Gastrocnemius medialis (tissue), 4 donors: ENCODE measurements around the gene TEK. TPM values are rescaled to one million over a fixed set of nuclear protein-coding genes. Genes with fewer than 3 reads are reported as not detected.
A peak's percentile ranks its signal among the peaks of the same experiment; 100 is the strongest.

Source experiments
- ATAC-seq, 2 donors: fragments of 150-250 bp; one replicate each; pipeline ENCODE4 v1.9.1; 2016
- DNase-seq, 2 donors: peaks; one replicate each; pipeline ENCODE4 v3.0.0-alpha.2; 2019
- H3K27ac ChIP-seq, 4 donors: fragments of 200-600 bp; sonication (generic); 1 replicate in 1 of 4; 2 replicates in 3 of 4; pipeline ENCODE4 v1.5.1; 2016 to 2018; ENCODE audit warnings: mild to moderate bottlenecking in 2 of 4, moderate library complexity in 1 of 4
- H3K27me3 ChIP-seq, 3 donors: fragments of 200-600 bp; sonication (generic) in 2 of 3; 1 replicate in 1 of 3; 2 replicates in 2 of 3; pipeline versions ENCODE4 v1.5.1 to v1.6.0; 2016 to 2019; ENCODE audit warnings: mild to moderate bottlenecking in 1 of 3, moderate library complexity in 1 of 3
- H3K36me3 ChIP-seq, 2 donors: fragments of 200-600 bp; sonication (generic) in 1 of 2; one replicate each; pipeline ENCODE4 v1.5.1; 2017 to 2018
- H3K4me1 ChIP-seq, 2 donors: fragments of 200-600 bp; sonication (generic) in 1 of 2; one replicate each; pipeline ENCODE4 v1.5.1; 2016 to 2017; ENCODE audit warnings: mild to moderate bottlenecking in 2 of 2
- H3K4me3 ChIP-seq, 4 donors: fragments of 200-600 bp; sonication (generic) in 3 of 4; 1 replicate in 1 of 4; 2 replicates in 3 of 4; pipeline ENCODE4 v1.5.1; 2016 to 2019; ENCODE audit warnings: mild to moderate bottlenecking in 2 of 4
- H3K9me3 ChIP-seq, 3 donors: fragments of 200-600 bp; sonication (generic) in 2 of 3; 1 replicate in 1 of 3; 2 replicates in 2 of 3; pipeline ENCODE4 v1.5.1; 2016 to 2019
- POLR2A ChIP-seq, 2 donors: fragments of 450-650 bp; IDR thresholded peaks; one replicate each; pipeline ENCODE4 v1.6.1; 2017; ENCODE audit warnings: antibody characterized with exemption in 2 of 2, mild to moderate bottlenecking in 2 of 2, moderate library complexity in 2 of 2
- in situ Hi-C, 4 donors: fragments of 200-750 bp; cut with MboI; loops; one replicate each; pipeline versions ENCODE4 v1.15.0 to v1.8.0; 2017; ENCODE audit warnings: low sequenced_read_pairs in 4 of 4
- intact Hi-C: fragments of 100-400 bp; cut with DNase I; formaldehyde crosslinking; loops from one replicate; pipeline ENCODE4 v1.15.1; 2023; ENCODE audit warnings: low total_unique reads
- total RNA-seq, 4 donors: library from RNA; depleted of rRNA; stranded (reverse); fragments of >200 nt; gene quantifications; one replicate each; pipeline versions ENCODE4 v1.1.0 to v1.2.3, GENCODE V29; 2016
- TF ChIP-seq, protein P1 (sequence below), 5 experiments: fragments of 450-650 bp in 3 of 5; fragments of 200-600 bp in 2 of 5; sonication (generic) in 2 of 5; IDR thresholded peaks in 4 of 5; conservative IDR thresholded peaks in 1 of 5; 1 replicate in 4 of 5; 2 replicates in 1 of 5; pipeline ENCODE4 v1.5.1; 2016 to 2019; ENCODE audit warnings: antibody characterized with exemption in 5 of 5, mild to moderate bottlenecking in 3 of 5, moderate library complexity in 3 of 5

Gene TEK
- total RNA-seq, 4 donors from 2014 or later, result 8.1 to 9.0 (median 8.4) TPM

- TF ChIP-seq, protein P1, sequence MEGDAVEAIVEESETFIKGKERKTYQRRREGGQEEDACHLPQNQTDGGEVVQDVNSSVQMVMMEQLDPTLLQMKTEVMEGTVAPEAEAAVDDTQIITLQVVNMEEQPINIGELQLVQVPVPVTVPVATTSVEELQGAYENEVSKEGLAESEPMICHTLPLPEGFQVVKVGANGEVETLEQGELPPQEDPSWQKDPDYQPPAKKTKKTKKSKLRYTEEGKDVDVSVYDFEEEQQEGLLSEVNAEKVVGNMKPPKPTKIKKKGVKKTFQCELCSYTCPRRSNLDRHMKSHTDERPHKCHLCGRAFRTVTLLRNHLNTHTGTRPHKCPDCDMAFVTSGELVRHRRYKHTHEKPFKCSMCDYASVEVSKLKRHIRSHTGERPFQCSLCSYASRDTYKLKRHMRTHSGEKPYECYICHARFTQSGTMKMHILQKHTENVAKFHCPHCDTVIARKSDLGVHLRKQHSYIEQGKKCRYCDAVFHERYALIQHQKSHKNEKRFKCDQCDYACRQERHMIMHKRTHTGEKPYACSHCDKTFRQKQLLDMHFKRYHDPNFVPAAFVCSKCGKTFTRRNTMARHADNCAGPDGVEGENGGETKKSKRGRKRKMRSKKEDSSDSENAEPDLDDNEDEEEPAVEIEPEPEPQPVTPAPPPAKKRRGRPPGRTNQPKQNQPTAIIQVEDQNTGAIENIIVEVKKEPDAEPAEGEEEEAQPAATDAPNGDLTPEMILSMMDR (IDR thresholded peaks at IDR 0.05 in 4 of 5, conservative IDR thresholded peaks at IDR 0.05 in 1 of 5), result no peak
- TF ChIP-seq POLR2A (IDR thresholded peaks at IDR 0.05), result no peak
- no peak overlapping the region for H3K27ac ChIP-seq
- no peaks in the 10 kb centered on the region for H3K27me3 ChIP-seq
- DNase-seq (no peak), ATAC-seq (no peak)
- no peaks in the 10 kb centered on the region for H3K36me3 ChIP-seq
- no peak overlapping the region for H3K4me3 ChIP-seq
- intact Hi-C loops (no loop called here), in situ Hi-C loops (no loop called here)
- no peaks in the 10 kb centered on the region for H3K9me3 ChIP-seq
- H3K4me1 ChIP-seq, result no peaks in the 10 kb centered on the region
Measured at GRCh38 chr9:27094640-27095298, 14.3 kb upstream of the TEK start.

DNA sequence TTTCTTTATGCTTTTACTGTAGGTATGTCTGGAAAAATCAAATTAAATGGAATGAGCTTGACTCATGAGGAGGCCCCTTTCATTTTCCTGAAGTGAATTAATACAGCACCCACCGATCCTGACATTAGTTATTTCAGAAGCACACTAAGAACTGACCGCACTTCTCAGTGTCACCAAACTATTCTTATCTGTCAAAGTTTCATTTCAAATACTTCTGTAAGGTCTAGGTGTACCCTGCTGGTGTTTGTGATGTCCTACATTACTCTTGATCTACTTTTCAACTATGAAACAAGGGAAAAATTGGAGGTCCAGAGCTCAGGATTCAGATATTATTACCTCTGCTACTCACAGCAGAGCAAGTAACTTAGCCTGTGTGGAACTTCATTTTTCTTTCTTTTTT, 1.8 kb upstream of the TEK start:
- in situ Hi-C loops, result no loop called here
- no peaks in the 10 kb centered on the region for H3K36me3 ChIP-seq
- no peak overlapping the region for H3K4me3 ChIP-seq
- TF ChIP-seq POLR2A (IDR thresholded peaks at IDR 0.05), result no peak
- TF ChIP-seq, protein P1 (IDR thresholded peaks at IDR 0.05 in 4 of 5, conservative IDR thresholded peaks at IDR 0.05 in 1 of 5), result no peak
- H3K4me1 ChIP-seq, result no peaks in the 10 kb centered on the region
- DNase-seq (no peak), ATAC-seq (no peak)
- no peaks in the 10 kb centered on the region for H3K27me3 ChIP-seq
- intact Hi-C loops, result no loop called here
- no peaks in the 10 kb centered on the region for H3K9me3 ChIP-seq
- H3K27ac ChIP-seq, result no peak overlapping the region

DNA sequence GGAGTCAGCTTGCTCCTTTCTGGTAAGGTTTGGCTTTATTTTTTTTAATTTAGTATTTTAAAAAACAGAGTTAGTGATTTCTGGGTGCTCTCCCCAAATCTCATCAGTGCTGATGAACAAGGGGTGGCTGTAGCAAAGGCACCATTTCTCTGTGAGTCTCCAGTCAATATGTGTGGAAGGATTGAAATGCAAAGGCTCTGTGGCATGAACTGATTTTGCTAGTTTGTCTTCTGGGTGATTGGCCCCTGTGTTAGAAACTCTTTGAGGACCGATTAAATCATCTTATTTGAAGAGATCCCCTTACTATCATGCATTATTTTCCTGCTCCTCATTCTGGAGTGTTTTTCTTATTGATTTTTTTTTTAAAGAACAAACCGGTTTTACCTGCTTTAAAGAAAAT, 596 bp downstream of the TEK start:
- no peak for ATAC-seq
- in situ Hi-C loops, result no loop called here
- DNase-seq, result no peak
- Histone ChIP-seq H3K36me3 (no peaks in the 10 kb centered on the region), H3K9me3 (no peaks in the 10 kb centered on the region), H3K27ac (peak overlapping the region; percentile 48 to 74 (median 68)), H3K4me3 (peak overlapping the region; percentile 40 to 50 (median 42)), H3K4me1 (no peaks in the 10 kb centered on the region), H3K27me3 (no peaks in the 10 kb centered on the region)
- TF ChIP-seq, protein P1 (IDR thresholded peaks at IDR 0.05 in 4 of 5, conservative IDR thresholded peaks at IDR 0.05 in 1 of 5), result no peak
- TF ChIP-seq POLR2A (IDR thresholded peaks at IDR 0.05), result no peak
- intact Hi-C loops, result loop anchor here (10.0 kb wide), 1 partner anchor 85 kb away; no protein-coding TSS in a partner anchor

- intact Hi-C loops, result loop anchor here (10.0 kb wide), 1 partner anchor 85 kb away; no protein-coding TSS in a partner anchor
- no peaks in the 10 kb centered on the region for H3K36me3 ChIP-seq
- H3K4me1 ChIP-seq, result no peaks in the 10 kb centered on the region
- in situ Hi-C loops, result no loop called here
- H3K9me3 ChIP-seq, result no peaks in the 10 kb centered on the region
- H3K4me3 ChIP-seq, result peak overlapping the region; percentile 1 to 50 (median 42)
- no peak for TF ChIP-seq POLR2A (IDR thresholded peaks at IDR 0.05)
- no peak for ATAC-seq
- DNase-seq, result no peak
- H3K27ac ChIP-seq, result peak overlapping the region in 3 of 4 donors; percentile 67 to 74 (median 70)
- no peaks in the 10 kb centered on the region for H3K27me3 ChIP-seq
Measured at GRCh38 chr9:27110181-27110580, 1.2 kb downstream of the TEK start.

DNA sequence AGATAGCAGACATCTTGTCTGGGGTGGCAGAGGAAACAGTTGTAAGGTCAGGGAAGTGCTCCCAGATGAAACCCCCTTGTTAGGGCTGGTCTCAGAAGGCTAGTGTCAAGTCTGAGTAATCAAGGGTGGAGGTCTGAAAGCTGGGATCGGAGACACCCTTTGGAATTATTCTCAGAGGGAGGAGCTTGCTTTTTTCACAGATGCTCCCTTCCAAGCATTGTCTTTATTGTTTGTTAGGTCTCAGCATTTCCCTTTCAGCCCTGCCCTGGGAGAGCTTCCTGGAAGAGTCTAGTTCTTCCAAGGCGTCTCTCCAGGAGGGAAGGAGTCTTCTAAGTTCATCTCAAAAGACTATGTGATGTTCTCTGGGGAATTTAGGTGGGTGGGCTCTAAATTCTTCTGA, 3.2 kb downstream of the TEK start:
- Histone ChIP-seq H3K4me1 (no peaks in the 10 kb centered on the region), H3K36me3 (no peaks in the 10 kb centered on the region), H3K27me3 (no peaks in the 10 kb centered on the region), H3K27ac (peak overlapping the region; percentile 66 to 74 (median 68)), H3K4me3 (peak overlapping the region in 2 of 4 donors; percentile 14 to 24), H3K9me3 (no peaks in the 10 kb centered on the region)
- in situ Hi-C loops, result no loop called here
- TF ChIP-seq, protein P1 (IDR thresholded peaks at IDR 0.05 in 4 of 5, conservative IDR thresholded peaks at IDR 0.05 in 1 of 5), result no peak
- TF ChIP-seq POLR2A (IDR thresholded peaks at IDR 0.05), result no peak
- DNase-seq (no peak), ATAC-seq (peak; percentile 14 to 54)
- intact Hi-C loops, result loop anchor here (10.0 kb wide), 1 partner anchor 83 kb away; no protein-coding TSS in a partner anchor
